Measurements from ENCODE around the gene LAMTOR2. TPM values are rescaled to one million over a fixed set of nuclear protein-coding genes. Genes with fewer than 3 reads are reported as not detected.
"Not testable (repeated sequence)": the region's sequence is repeated elsewhere in the genome, so short reads cannot be mapped to it uniquely, and the experiment has no call there.

The LAMTOR2 gene
- 100 to 1,000 TPM; 113 to 133 (median 116) TPM for polyA plus RNA-seq

DNA sequence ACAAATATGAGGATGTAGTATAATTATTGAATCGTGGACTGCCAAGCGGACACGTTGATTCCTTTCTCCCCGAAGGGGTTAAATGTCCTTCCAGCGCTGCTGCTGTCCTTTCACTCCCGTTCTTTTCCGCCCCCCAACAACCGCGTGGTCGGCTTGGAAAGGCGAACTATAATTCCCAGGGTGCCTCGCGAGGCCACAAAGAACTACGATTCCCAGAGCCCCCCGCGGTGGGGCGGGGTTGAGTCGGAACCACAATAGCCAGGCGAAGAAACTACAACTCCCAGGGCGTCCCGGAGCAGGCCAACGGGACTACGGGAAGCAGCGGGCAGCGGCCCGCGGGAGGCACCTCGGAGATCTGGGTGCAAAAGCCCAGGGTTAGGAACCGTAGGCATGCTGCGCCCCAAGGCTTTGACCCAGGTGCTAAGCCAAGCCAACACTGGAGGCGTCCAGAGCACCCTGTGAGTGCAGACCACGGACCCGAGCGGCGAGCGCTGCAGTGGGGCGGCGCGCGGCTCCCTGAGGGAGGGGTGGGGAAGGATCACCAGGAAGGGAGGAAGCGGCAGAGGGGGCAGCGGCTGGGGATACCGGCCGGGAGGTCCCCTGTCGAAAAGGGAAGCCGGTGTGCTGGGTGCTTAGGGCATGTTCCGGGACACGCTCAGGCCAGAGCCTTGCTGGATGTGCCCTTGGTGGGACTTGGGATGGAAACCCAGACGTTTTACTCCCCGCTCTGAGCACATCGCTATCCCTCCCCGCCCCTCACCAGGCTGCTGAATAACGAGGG, at the start of gene LAMTOR2:
LAMTOR2 (plus strand) TSS at position 283 of the 781 bp plus-strand sequence; CDS start at position 391, 108 bp downstream.
- WGBS, 3 donors: 0 to 1% (median 0%) methylated on average over 53 of the region's 53 CpGs
- H3K27ac ChIP-seq (ENCODE audit: low read depth, low read length): peak within 1 kb of the TSS; percentile 48

DNA sequence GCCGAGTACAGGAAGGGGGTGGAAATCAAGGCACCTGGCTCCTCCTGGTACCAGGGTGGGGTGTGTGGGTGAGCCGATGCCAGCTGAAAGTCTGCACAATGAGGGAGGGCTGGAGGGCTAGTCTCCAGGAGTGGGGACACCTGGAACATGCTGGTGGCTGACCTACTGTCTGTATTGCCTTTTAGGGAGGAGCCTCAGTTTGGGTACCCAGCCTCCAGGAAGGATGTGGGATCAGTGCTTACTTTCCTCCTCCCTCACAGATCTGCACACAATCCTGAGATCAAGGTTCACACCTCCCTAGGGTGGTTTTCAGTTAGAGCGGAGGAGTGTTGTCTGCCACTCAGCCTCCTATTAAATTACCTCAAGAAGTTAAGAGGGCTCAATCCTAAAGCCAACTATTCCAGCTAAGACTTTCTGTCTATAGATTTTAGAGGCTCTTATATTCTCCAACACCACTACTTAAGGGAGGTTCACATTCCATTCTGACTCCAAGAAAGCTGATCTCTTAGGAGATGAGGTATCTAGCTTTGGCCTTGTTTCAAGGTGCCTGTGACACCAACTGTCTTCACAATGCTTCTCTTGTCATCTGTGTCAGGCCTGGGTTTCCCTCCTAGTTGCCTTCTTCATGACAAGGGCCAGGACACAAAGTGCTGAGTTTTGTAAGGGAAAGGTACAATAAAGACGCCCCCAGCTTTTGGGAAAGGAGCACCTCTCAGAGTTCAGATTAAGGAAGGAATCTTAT, 49.6 kb upstream of the LAMTOR2 start:
- WGBS, 3 donors: 68 to 75% (median 73%) methylated on average over 4 of the region's 4 CpGs
- H3K27ac ChIP-seq (ENCODE audit: low read depth, low read length): no peak overlapping the region

DNA sequence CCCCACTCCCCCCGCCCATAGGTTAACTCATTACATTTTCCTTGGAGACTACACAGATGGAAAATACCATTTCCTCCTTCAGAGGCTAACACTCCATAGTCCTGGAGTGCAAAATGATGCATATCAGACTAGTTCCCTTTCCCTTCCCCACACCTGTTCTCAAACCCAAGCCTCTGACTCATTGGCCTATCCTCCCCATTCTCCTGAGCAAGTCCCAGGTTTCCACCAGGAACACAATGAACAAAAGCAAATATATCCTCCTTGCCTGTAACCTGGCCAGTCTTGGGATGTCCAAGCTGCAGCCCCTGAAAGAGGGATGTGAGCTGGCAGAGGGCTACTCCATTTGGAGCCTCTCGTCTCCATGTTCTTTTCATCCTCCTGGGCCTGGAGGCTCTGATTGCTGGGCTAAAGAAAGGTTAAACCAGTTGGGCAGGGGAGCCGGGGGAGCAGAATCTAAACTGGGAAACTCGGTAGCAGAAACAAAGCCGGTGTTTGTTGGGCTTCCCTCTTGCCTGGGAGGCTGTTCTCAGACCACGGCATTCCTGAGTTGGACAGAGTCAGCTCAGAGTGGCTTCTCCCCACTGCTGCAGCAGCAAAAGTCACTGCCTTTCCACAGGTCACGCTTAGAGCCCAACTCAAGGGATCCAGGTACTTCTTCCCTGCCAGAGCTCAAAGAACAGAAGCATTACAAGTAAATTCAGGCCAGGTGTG, 47.8 kb upstream of the LAMTOR2 start:
- 56 to 76% (median 68%) methylated on average over 7 of the region's 7 CpGs for WGBS, 3 donors
- H3K27ac ChIP-seq (ENCODE audit: low read depth, low read length): no peak overlapping the region

DNA sequence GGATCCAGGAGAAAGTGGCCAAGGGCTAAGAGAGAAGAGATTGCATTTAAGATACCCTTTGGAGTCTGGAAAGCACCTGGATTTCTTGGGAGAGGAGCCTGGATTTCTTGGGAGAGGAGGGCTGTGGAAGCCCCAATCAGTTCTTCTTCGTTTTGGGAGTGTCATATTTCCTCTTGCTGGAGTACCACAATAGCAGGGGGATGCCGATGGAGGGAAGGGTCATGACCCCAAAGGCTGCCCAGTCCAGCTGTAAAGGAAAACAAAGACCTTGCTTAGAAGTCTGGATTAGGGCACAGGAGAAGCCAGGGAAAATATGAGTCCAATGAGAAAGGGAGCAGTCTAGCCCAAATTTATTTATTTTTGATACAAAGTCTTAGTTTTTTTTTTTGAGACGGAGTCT, 45.2 kb upstream of the LAMTOR2 start:
- WGBS, 3 donors: 56 to 62% (median 58%) methylated on average over 3 of the region's 3 CpGs

DNA sequence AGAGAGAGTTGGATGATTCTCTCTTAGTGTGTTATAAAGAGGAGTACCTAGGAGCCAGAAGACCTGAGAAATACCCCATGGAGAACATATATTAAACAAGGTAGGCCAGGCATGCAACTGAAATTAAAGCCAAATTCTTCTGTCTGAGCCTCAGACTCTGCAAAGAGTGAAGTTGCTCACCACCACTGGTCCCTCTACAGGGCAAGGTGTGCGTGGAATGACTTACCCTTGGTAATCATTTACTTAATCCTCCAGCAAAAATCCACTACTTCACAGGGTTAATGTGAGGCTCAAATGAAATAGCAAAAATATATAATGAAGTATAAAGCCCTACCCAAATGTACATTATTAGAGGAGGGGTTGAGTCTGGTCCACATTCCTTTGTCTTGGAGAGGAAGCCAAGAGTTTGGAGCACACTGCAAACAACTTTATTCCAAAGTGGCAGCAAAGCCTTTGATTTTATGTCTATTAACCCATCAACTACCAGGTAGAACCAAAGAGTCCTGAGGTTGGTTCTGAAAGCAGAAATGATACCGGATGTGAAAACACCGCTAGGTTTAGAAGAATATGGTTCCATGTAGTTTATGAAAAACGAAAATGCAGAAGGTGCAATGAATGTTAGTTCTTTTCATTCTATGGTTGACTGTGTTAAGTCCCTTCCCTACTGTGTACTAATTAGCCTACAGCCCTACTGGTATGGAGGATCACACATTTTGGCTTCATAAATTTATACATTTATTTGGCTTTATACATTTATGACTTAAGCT, 42.3 kb upstream of the LAMTOR2 start:
- H3K27ac ChIP-seq (ENCODE audit: low read depth, low read length): no peak overlapping the region
- 84 to 95% (median 89%) methylated on average over 4 of the region's 4 CpGs for WGBS, 3 donors

More for the DNA sequence above, 45.2 kb upstream of the LAMTOR2 start:
- no peak overlapping the region for H3K27ac ChIP-seq (ENCODE audit: low read depth, low read length)

DNA sequence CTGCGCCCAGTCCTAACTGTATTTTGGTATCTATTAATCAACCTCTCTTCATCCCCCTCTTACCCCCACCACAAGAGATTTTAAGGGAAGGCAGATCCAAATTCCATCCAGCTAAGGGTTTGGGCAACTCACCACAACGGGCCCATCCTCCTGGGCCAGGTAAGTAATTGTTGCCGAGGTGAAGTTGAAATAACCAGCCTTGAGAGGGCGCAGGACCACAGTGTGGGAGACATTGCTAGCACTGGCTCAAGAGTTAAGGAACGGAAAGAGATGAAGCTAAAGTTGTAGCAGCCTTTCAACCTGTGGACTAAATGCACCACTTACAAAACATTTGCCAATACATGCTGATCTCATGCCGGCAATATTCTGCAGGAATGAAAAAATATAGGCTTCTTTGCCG, 39.8 kb upstream of the LAMTOR2 start:
- no peak overlapping the region for H3K27ac ChIP-seq (ENCODE audit: low read depth, low read length)
- WGBS, 3 donors: 88 to 96% (median 92%) methylated on average over 7 of the region's 7 CpGs

DNA sequence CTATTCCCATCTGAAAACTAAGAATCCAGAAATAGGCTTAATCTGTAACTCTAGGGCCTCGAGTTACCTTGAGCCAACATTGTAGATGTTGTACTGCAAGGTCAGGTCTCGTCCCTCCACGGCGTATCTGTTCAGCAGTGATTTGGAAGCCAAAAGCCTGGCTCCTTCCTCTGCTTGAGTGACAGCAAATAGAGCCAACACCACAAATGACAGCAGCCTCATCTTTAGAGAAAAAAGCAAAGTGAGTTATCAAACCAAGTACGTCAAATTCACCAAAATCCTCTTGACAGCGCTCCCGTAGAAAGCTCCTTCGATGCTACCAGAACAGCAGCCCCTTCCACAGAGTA, 34.7 kb upstream of the LAMTOR2 start:
- H3K27ac ChIP-seq (ENCODE audit: low read depth, low read length): no peak overlapping the region
- WGBS, 3 donors: 17 to 57% (median 54%) methylated on average over 8 of the region's 8 CpGs

DNA sequence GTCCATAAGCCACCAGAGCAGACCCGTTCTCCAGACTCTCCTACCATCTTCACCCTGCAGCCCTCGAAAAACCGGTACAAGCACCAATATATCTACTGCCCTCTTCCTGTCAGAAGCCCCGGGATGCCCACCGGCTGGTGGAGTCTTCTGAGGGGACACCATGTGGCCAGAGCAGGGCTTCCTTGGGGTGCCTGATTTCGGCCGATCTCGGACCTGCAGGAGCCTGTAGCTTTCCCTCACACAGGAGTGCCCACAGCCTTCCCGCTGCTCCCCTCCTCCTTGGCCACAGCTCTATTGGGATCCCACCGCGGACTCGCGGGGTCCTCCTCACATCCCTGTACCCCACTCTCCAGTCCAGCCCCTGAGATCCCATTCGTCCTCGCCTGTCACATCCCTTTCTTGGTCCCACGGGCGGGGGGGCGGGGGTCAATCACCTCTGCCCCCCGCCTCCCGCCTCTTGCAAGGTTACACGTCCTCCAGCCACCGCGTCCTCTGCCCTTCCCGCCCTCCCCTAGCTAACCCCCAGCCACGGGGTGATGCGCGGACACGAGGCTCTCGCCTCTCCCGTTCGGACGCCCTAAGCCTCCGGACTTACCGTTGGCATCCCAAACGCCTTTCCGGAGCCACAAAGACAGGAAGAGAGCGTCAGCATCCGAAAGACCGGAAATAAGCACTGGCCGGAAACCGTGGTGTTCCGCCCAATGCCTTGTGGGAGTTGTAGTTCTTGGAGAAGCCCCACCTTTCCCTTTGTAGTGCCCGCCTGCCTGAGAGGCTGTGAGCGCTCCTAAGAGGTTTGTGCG, 34.1 kb upstream of the LAMTOR2 start, which contains the start of gene SSR2:
SSR2 (minus strand) TSS at position 659 of the 800 bp plus-strand sequence. CDS start 784 bp downstream, outside the sequence.
- H3K27ac ChIP-seq (ENCODE audit: low read depth, low read length): no peak within 1 kb of the TSS
- WGBS, 3 donors: 0 to 1% (median 1%) methylated on average over 44 to 45 of the region's 45 CpGs

DNA sequence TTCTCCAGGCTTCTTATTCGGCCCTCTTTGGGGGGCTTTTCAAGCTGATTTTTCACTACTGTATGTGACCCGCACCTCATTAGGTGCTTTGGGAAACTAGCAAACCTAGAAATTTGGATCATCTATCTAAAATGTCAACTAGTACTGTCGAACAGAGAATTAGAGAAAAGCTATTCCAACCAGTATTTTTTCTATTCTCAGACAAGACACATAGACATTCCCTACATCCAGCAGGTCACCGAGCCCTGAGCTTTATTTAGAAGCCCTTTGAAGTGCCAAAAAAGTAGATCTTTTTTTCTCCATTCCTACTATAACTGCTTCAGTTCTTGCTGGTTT, 33.5 kb upstream of the LAMTOR2 start:
- H3K27ac ChIP-seq (ENCODE audit: low read depth, low read length): no peak overlapping the region
- 2 to 5% (median 4%) methylated on average over 4 of the region's 4 CpGs for WGBS, 3 donors

DNA sequence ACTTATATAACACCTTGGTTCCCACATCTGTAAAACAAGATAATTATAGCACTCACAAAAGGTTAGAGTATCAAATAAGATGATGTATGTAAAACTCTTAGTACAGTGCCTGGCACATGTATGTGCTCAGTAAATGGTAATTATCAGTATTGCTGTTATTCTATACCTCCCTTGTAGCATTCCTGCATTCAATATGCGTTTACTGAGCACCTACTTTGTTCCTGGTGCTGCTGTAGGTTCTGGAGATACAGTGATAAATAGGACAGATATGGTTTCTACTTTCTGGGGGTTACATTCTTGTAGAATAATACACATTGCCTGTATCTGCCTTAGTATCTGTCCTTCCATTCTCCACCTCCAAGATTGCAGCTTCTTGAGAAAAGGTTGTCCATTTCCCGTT, 32.6 kb upstream of the LAMTOR2 start:
- no peak overlapping the region for H3K27ac ChIP-seq (ENCODE audit: low read depth, low read length)
- 58 to 78% (median 70%) methylated on average over 2 of the region's 2 CpGs for WGBS, 3 donors

DNA sequence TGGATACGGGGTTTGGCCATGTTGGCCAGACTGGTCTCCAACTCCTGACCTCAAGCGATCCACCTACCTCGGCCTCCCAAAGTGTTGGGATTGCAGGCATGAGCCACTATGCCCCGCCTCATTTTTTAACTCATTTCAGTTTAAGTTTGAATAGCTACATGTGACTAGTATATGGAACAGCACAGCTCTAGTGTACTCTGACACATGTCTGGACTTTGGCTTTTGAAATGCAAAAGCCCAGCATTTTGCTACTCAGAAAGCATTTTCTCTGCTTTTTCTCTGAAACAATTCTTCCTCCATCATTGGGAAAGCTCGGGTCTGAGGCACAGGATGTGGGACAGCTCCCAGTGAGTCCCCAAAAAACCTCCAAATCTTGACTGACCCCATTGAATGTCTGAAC, 29.8 kb upstream of the LAMTOR2 start:
- 82 to 86% (median 84%) methylated on average over 5 of the region's 5 CpGs for whole genome bisulfite sequencing, 3 donors
- H3K27ac ChIP-seq (ENCODE audit: low read depth, low read length): no peak overlapping the region

DNA sequence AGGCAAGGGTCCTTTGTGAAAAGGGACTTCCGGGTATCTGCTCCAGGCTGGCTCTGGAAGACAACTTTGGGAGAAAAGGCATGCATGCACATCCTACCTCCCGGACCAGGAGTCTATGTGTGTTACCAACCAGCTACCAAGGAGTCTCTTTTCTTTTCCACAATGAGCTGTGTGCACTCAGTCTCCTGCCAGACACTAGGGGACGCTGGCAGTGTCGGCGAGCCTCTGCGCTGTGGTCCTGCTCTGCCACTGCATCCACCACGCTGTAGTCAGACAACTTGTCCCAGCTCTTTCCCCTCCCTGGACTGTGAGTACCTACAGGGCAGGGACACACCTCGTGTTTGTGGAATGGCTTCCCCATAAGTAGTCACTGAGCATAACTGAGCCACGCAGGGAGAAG, 28.7 kb upstream of the LAMTOR2 start:
- WGBS, 3 donors: 8 to 14% (median 11%) methylated on average over 9 of the region's 9 CpGs
- no peak overlapping the region for H3K27ac ChIP-seq (ENCODE audit: low read depth, low read length)

DNA sequence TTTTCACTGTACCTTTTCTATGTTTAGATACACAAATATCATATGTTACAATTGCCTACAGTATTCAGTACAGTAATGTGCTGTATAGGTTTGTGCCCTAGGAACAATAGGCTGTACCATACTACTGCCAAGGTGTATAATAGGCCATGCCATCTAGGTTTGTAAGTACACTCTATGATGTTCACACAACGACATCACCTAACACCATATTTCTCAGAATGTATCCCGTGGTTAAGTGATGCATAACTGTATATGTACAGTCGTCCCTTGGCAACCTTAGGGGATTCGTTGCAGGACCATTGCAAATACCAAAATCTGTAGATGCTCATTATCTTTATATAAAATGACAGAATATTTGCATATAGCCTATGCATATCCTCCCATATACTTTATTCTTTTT, 28.0 kb upstream of the LAMTOR2 start:
- WGBS, 3 donors: 89 to 94% (median 90%) methylated on average over 4 of the region's 4 CpGs
- no peak overlapping the region for H3K27ac ChIP-seq (ENCODE audit: low read depth, low read length)

DNA sequence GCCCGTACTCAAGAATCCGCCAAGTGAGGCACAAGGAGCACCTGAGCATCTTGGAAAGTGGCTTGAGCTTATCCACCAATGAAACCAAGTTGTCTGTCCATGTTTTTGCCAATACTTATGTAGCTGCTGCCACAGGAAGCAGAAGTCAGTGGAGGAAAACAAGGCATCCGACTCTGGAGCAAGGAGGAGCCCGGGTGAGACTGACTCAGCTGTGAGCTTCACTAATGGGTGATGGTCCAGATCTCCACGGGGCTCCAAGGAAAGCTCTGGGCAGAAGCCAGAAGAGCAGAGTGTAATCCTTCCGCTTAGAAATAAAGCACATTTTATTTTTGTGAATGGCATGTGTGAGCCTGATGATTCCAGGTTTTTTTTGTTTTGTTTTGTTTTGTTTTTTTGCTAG, 21.6 kb upstream of the LAMTOR2 start:
- WGBS, 3 donors: 52 to 69% (median 55%) methylated on average over 6 of the region's 6 CpGs
- H3K27ac ChIP-seq (ENCODE audit: low read depth, low read length): no peak overlapping the region

DNA sequence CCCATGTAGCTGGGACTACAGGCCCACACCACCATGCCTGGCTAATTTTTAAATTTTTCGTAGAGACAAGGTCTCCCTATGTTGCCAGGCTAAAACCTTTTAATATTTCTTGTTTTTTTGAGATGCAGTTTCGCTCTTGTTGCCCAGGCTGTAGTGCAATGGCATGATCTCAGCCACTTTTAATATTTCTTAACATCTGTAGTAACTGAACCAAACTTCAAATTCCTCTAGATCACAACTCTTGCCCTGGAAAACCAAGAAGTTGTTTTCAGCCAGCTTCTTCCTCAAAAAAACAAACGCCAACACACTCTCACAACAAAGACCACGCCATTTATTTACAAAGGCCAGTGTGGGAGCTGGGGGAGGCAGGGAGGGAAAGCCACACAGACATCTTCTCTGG, 19.6 kb upstream of the LAMTOR2 start:
- 89 to 96% (median 91%) methylated on average over 4 of the region's 4 CpGs for WGBS, 3 donors
- H3K27ac ChIP-seq (ENCODE audit: low read depth, low read length): not testable (repeated sequence)

DNA sequence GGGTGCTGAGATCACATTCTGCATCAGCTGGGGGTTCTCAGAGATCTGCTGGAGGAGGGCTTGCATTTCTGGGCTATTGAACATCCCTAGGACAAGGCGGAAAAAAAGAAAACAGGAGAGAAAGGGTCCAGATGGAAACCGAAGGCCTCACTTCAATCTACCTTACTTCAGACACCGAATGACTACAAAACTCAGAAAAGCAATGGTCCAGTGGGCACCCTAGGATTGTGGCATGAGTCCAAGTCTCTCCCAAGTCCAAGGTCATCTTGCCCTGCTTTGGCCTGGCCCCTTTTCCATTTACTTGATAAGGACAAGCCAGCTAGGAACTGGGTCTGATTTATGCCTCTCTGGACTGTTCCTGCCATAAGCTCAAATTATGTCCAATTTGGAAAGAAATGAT, 11.8 kb upstream of the LAMTOR2 start:
- H3K27ac ChIP-seq (ENCODE audit: low read depth, low read length): no peak overlapping the region
- 82 to 92% (median 92%) methylated on average over 3 of the region's 3 CpGs for WGBS, 3 donors

DNA sequence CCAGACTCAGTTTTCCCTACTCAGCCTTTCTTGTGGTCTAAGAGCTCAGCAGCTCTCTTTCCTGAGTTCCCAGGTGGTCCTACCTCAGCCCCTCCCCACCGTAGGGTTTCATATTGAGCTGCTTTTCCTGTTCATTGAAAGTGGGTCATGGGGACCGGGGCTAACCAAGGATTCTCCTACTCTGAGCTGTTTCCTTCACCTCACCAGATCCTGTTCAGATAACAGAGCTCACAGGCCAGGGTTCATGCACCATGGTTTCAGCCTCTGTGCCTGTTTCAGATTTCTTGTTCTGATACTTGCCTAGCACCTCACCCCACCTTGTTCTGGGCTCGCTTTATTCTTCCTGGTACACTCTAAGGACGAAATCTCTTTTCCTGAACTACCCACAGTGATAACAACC, 9.5 kb upstream of the LAMTOR2 start:
- H3K27ac ChIP-seq (ENCODE audit: low read depth, low read length): no peak overlapping the region
- 83 to 90% (median 89%) methylated on average over 4 of the region's 4 CpGs for WGBS, 3 donors
